ENCODE results near the gene INPP5D. TPM values are rescaled to one million over a fixed set of nuclear protein-coding genes. Genes with fewer than 3 reads are reported as not detected.

The INPP5D gene
- total RNA-seq, 4 donors from 2014 or later, result 6.5 to 18.7 (median 11.5) TPM

DNA sequence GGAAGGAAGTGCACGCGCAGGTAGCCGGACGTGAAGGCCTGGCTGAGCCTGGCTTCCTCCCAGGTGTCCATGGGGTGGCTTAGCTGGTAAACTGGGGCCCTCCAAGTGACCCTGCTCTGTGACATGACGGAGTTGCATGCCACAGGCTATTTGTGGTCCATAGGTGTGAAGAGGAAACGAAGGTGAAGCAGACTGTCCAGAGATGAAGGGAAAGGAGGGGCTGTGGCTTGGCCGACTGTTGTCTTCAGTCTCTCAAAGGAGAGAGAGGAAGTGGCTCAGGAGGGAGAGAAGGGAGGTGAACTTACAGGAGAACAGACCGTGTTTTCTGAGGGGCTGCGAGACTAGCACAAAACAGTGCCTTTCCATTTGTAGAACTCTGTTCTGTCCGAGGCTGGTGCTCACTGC is 19.3 kb downstream of the INPP5D start:
- Histone ChIP-seq H3K4me1 (peaks cover 34% of the 10 kb centered on the region), H3K27me3 (no peaks in the 10 kb centered on the region), H3K36me3 (no peaks in the 10 kb centered on the region), H3K4me3 (no peak overlapping the region), H3K9me3 (no peaks in the 10 kb centered on the region), H3K27ac (no peak overlapping the region)
- 68% methylated on average over 10 of the region's 10 CpGs for WGBS
- no peak for TF ChIP-seq CTCF (IDR thresholded peaks at IDR 0.05)
- no peak for TF ChIP-seq EP300 (IDR thresholded peaks at IDR 0.05)
- TF ChIP-seq POLR2AphosphoS5 (IDR thresholded peaks at IDR 0.05), result no peak
- no peak for TF ChIP-seq POLR2A (IDR thresholded peaks at IDR 0.05)
- peak; percentile 35 to 71 for DNase-seq (ENCODE audit: low spot score in 2 of 2)

DNA sequence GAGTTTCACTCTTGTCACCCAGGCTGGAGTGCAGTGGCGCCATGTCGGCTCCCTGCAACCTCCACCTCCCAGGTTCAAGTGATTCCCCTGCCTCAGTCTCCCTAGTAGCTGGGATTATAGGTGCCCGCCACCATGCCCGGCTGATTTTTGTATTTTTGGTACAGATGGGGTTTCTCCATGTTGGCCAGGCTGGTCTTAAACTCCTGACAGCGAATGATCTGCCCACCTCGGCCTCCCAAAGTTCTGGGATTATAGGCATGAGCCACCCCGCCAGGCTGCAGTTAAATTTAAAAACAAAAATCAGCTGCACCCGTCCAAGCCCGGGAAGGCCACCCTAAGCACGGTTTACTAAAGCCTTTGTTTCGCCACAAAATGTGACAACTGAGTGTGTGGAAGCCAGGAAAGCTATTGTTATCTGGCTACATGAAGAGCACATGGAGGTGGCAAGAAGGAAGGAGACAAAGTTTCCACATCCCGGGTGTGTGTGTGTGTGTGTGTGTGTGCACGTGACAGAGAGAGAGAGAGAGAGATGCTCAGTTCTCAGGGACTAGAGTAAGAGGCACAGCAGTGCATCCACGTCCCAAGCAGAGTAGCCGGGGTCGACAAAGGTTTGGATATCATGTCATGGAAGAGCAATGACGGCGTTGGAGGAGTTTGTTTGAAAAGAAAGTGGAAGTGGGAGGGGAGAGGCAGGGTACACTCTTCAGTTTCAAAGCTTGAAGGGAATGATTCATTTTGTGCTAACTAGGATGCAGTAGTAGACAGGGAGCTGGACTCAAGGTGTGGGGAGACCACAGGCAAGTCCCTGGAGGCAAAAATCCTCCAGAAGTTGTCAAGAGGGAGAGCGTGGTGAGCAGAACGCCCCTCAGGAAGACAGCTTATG is 20.1 kb downstream of the INPP5D start:
- TF ChIP-seq EP300 (IDR thresholded peaks at IDR 0.05), result no peak
- TF ChIP-seq POLR2A (IDR thresholded peaks at IDR 0.05), result no peak
- no peak for TF ChIP-seq POLR2AphosphoS5 (IDR thresholded peaks at IDR 0.05)
- no peak for TF ChIP-seq CTCF (IDR thresholded peaks at IDR 0.05)
- WGBS, result 83% methylated on average over 20 of the region's 20 CpGs
- H3K9me3 ChIP-seq, result no peaks in the 10 kb centered on the region
- H3K4me1 ChIP-seq, result peaks cover 29% of the 10 kb centered on the region
- DNase-seq (ENCODE audit: low spot score in 2 of 2), result peak; percentile 21 to 67
- H3K36me3 ChIP-seq, result no peaks in the 10 kb centered on the region
- H3K4me3 ChIP-seq, result no peak overlapping the region
- H3K27ac ChIP-seq, result no peak overlapping the region
- no peaks in the 10 kb centered on the region for H3K27me3 ChIP-seq

DNA sequence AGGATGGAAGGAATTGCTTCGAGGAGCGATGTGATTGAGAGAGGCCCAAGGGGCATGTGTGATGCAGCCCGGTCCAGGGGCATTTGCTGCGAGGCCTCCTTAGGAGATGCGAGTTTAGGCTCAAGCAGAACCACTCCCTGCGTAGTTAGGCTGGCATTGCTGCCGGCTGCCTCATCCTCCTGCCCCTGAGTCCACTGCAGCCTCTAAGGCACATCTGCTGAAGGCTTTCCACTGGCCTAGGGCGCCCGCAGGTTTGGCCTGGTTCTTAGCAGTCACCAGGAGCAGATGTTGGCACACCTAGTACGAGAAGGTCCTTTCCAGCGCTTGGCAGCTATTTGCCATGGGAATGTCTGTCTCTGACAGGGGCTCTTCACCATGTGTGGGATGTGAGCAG is 20.7 kb downstream of the INPP5D start:
- peaks cover 23% of the 10 kb centered on the region for H3K4me1 ChIP-seq
- H3K9me3 ChIP-seq, result no peaks in the 10 kb centered on the region
- H3K27ac ChIP-seq, result no peak overlapping the region
- no peaks in the 10 kb centered on the region for H3K36me3 ChIP-seq
- no peak overlapping the region for H3K4me3 ChIP-seq
- no peaks in the 10 kb centered on the region for H3K27me3 ChIP-seq
- WGBS, result 89% methylated on average over 11 of the region's 11 CpGs
- DNase-seq (ENCODE audit: low spot score in 2 of 2), result peak in 1 of 2 donors; percentile 37
- TF ChIP-seq POLR2A (IDR thresholded peaks at IDR 0.05) (no peak), EP300 (IDR thresholded peaks at IDR 0.05) (no peak), POLR2AphosphoS5 (IDR thresholded peaks at IDR 0.05) (no peak), CTCF (IDR thresholded peaks at IDR 0.05) (no peak)

- Histone ChIP-seq H3K27me3 (no peaks in the 10 kb centered on the region), H3K4me3 (no peak overlapping the region), H3K9me3 (no peaks in the 10 kb centered on the region), H3K36me3 (no peaks in the 10 kb centered on the region), H3K4me1 (peaks cover 18% of the 10 kb centered on the region), H3K27ac (no peak overlapping the region)
- WGBS, result 91% methylated on average over 7 of the region's 9 CpGs
- no peak for TF ChIP-seq CTCF (IDR thresholded peaks at IDR 0.05)
- no peak for TF ChIP-seq POLR2A (IDR thresholded peaks at IDR 0.05)
- TF ChIP-seq EP300 (IDR thresholded peaks at IDR 0.05), result no peak
- no peak for TF ChIP-seq POLR2AphosphoS5 (IDR thresholded peaks at IDR 0.05)
- peak in 1 of 2 donors; percentile 49 for DNase-seq (ENCODE audit: low spot score in 2 of 2)
Observed at GRCh38 chr2:233081232-233081730, 21.1 kb downstream of the INPP5D start.

GRCh38 chr2:233081731-233082221 is 21.6 kb downstream of the INPP5D start:
- H3K4me1 ChIP-seq, result peaks cover 13% of the 10 kb centered on the region
- H3K27me3 ChIP-seq, result no peaks in the 10 kb centered on the region
- 86% methylated on average over 9 of the region's 13 CpGs for WGBS
- DNase-seq (ENCODE audit: low spot score in 2 of 2), result peak in 1 of 2 donors; percentile 40
- H3K9me3 ChIP-seq, result no peaks in the 10 kb centered on the region
- H3K27ac ChIP-seq, result no peak overlapping the region
- H3K36me3 ChIP-seq, result no peaks in the 10 kb centered on the region
- TF ChIP-seq EP300 (IDR thresholded peaks at IDR 0.05), result no peak
- no peak for TF ChIP-seq POLR2A (IDR thresholded peaks at IDR 0.05)
- no peak for TF ChIP-seq POLR2AphosphoS5 (IDR thresholded peaks at IDR 0.05)
- TF ChIP-seq CTCF (IDR thresholded peaks at IDR 0.05), result no peak
- H3K4me3 ChIP-seq, result no peak overlapping the region

Measured in suprapubic skin (tissue), 4 donors.